ENCODE data around the gene PDS5A. TPM values are rescaled to one million over a fixed set of nuclear protein-coding genes. Genes with fewer than 3 reads are reported as not detected.
"Not testable (repeated sequence)": the region's sequence is repeated elsewhere in the genome, so short reads cannot be mapped to it uniquely, and the experiment has no call there.

PDS5A gene
- total and polyA plus RNA-seq, 9 of the 15 experiments (the other 6 are each of a cell fraction or from before 2014, with no cell fraction given) = 16.4 to 85.4 (median 70.0) TPM

- BruUV-seq (replicated peaks); H3K27ac ChIP-seq (ENCODE audit: extremely low read depth, low read depth, low read length); H3K9ac ChIP-seq (ENCODE audit: insufficient read depth in 1 of 2, low read depth in 2 of 2, low read length in 2 of 2); H3K9me3 ChIP-seq (replicated peaks; ENCODE audit: control insufficient read depth, insufficient read depth, low read depth, low read length); POLR2A ChIA-PET; H3K9me1 ChIP-seq (ENCODE audit: control insufficient read depth, insufficient read depth, low read length); CTCF ChIA-PET (ENCODE audit: low intra/inter-chr PET ratio); H2AFZ ChIP-seq (ENCODE audit: low read depth, low read length); intact Hi-C loops (cut with micrococcal nuclease); ATAC-seq; DNase-seq (ENCODE audit: extremely low read depth in 1 of 4, low spot score in 3 of 4); H3K79me2 ChIP-seq (ENCODE audit: control insufficient read depth, insufficient read depth, low read length); H4K20me1 ChIP-seq (replicated peaks; ENCODE audit: control insufficient read depth, insufficient read depth, low read length); H3K36me3 ChIP-seq (ENCODE audit: control insufficient read depth, insufficient read depth, low read length); H3K27me3 ChIP-seq (ENCODE audit: control insufficient read depth in 2 of 2, insufficient read depth in 2 of 2, low read length in 2 of 2); H3K4me2 ChIP-seq (ENCODE audit: insufficient read depth, low read length); H3K4me3 ChIP-seq; in situ Hi-C loops (cut with MboI): not testable (repeated sequence)
- peak; percentile 29 for FAIRE-seq
- peaks cover 0 to 12% of the 10 kb centered on the region in 2 experiments; a peak in 2 of 5 replicates for H3K4me1 ChIP-seq (replicated peaks in 1 of 2; ENCODE audit: control insufficient read depth in 2 of 2, insufficient read depth in 2 of 2, low read length in 2 of 2)
- WGBS (ENCODE audit: insufficient coverage, low coverage, missing lambda C conversion rate) = no CpG with 5 or more reads among the region's 1 CpG
Measured at GRCh38 chr4:39813033-39813432, 164.7 kb downstream of the PDS5A start.

- POLR2A ChIA-PET = interaction anchor here (0.6 to 0.7 kb wide), 2 partner anchors 28 to 229 kb away, joined by 3 read pairs; no protein-coding TSS in a partner anchor
- Histone ChIP-seq H3K36me3 (ENCODE audit: control insufficient read depth, insufficient read depth, low read length) (no peaks in the 10 kb centered on the region), H4K20me1 (replicated peaks; ENCODE audit: control insufficient read depth, insufficient read depth, low read length) (no peaks in the 10 kb centered on the region), H3K4me1 (replicated peaks in 1 of 2; ENCODE audit: control insufficient read depth in 2 of 2, insufficient read depth in 2 of 2, low read length in 2 of 2) (peaks cover 0 to 12% of the 10 kb centered on the region in 2 experiments; a peak in 2 of 5 replicates), H3K9ac (ENCODE audit: insufficient read depth in 1 of 2, low read depth in 2 of 2, low read length in 2 of 2) (no peak overlapping the region), H3K79me2 (ENCODE audit: control insufficient read depth, insufficient read depth, low read length) (no peaks in the 10 kb centered on the region), H3K9me1 (ENCODE audit: control insufficient read depth, insufficient read depth, low read length) (no peaks in the 10 kb centered on the region), H3K27ac (ENCODE audit: extremely low read depth, low read depth, low read length) (no peak overlapping the region), H3K4me2 (ENCODE audit: insufficient read depth, low read length) (no peak overlapping the region), H2AFZ (ENCODE audit: low read depth, low read length) (no peak overlapping the region), H3K4me3 (no peak overlapping the region), H3K9me3 (replicated peaks; ENCODE audit: control insufficient read depth, insufficient read depth, low read depth, low read length) (no peaks in the 10 kb centered on the region; the same call in 1 of the 2 replicates), H3K27me3 (ENCODE audit: control insufficient read depth in 2 of 2, insufficient read depth in 2 of 2, low read length in 2 of 2) (no peaks in the 10 kb centered on the region)
- in situ Hi-C loops (cut with MboI) (no loop called here), intact Hi-C loops (cut with micrococcal nuclease) (no loop called here)
- no peak for DNase-seq (ENCODE audit: extremely low read depth in 1 of 4, low spot score in 3 of 4)
- CTCF ChIA-PET (ENCODE audit: low intra/inter-chr PET ratio) = no interaction called here
- 44% methylated on average over 6 of the region's 6 CpGs for WGBS (ENCODE audit: insufficient coverage, low coverage, missing lambda C conversion rate)
- peak; percentile 59 for FAIRE-seq
- 0 out of 2 replicates have a peak, but pooled peaks have one; percentile 18 for TF ChIP-seq NFIC (IDR thresholded peaks at IDR 0.05)
- TF ChIP-seq ZNF121 (CRISPR knock-in tag; conservative IDR thresholded peaks at IDR 0.05) = peak; percentile 97
- no peak for TF ChIP-seq HNRNPLL (IDR thresholded peaks at IDR 0.05; ENCODE audit: low read depth, low read length, poor library complexity, severe bottlenecking)
- TF ChIP-seq GABPB2 (CRISPR knock-in tag; conservative IDR thresholded peaks at IDR 0.05) = no peak
- peak; percentile 61 for TF ChIP-seq PHF20 (IDR thresholded peaks at IDR 0.05; ENCODE audit: partially characterized antibody)
- TF ChIP-seq EGR1 (conservative IDR thresholded peaks at IDR 0.05) = peak; percentile 58
- TF ChIP-seq HDAC1 (IDR thresholded peaks at IDR 0.05) = 0 out of 4 replicates have a peak, but pooled peaks of 1 of the 2 experiments have one; percentile 19
- TF ChIP-seq KLF16 (IDR thresholded peaks at IDR 0.05) = no peak
- TF ChIP-seq CREB3L1 (IDR thresholded peaks at IDR 0.05; ENCODE audit: borderline replicate concordance, low read depth) = no peak
- ATAC-seq = no peak
- no TSS peak for BruUV-seq (replicated peaks)
Measured at GRCh38 chr4:39812500-39812899, 165.2 kb downstream of the PDS5A start.

Measured in K562 (cell line).